K562 (cell line): Measurements from ENCODE around the gene RGS6. TPM values are rescaled to one million over a fixed set of nuclear protein-coding genes. Genes with fewer than 3 reads are reported as not detected.

ENCODE experiments used
- ATAC-seq: fragments of 200-7000 bp; cut with Tn5 transposase; 3 replicates; pipeline ENCODE4 v1.9.1; 2020; ENCODE audit warnings: moderate library complexity
- BruUV-seq: library from RNA; stranded (reverse); fragments of 400-500 nt; replicated peaks from 2 replicates; lab custom pipeline; 2021; lab: Mats Ljungman, UMichigan
- CTCF ChIA-PET: fragments of 300-600 bp; formaldehyde crosslinking; extraction: SDS; loops from one replicate; lab custom pipeline; 2021; ENCODE audit warnings: low intra/inter-chr PET ratio; lab: Yijun Ruan, JAX
- POLR2A ChIA-PET: fragments of 300-600, 350-650 bp; sonication (Branson Sonifier 250); formaldehyde crosslinking; extraction: SDS; loops from one replicate; lab custom pipeline; 2021; ENCODE audit warnings: antibody characterized with exemption, inconsistent platforms; lab: Yijun Ruan, JAX
- DNase-seq, 4 experiments: peaks; one replicate each; pipeline versions ENCODE4 v3.0.0 to v3.0.0-alpha.2; 2011 to 2018; ENCODE audit warnings: low spot score in 3 of 4, mixed read lengths in 3 of 4; ENCODE audit errors: extremely low read depth in 1 of 4
- FAIRE-seq: peaks from 2 replicates; lab custom pipeline; 2011; peaks lifted over from hg19 to GRCh38; lab: Jason Lieb, UNC
- H2AFZ ChIP-seq: 2 replicates; pipeline ENCODE4 v1.6.0; 2011; ENCODE audit warnings: low read depth, low read length, control low read depth, inconsistent platforms
- H3K27ac ChIP-seq: fragments of 200-600 bp; 3 replicates; pipeline ENCODE4 v1.8.0; 2011; ENCODE audit warnings: low read depth, mild to moderate bottlenecking, control low read depth, inconsistent platforms, low read length, moderate library complexity, mixed read lengths; ENCODE audit errors: extremely low read depth
- H3K27me3 ChIP-seq, 2 experiments: fragments of 300-600 bp in 1 of 2; 2 replicates in 1 of 2; 3 replicates in 1 of 2; pipeline versions ENCODE4 v1.6.0 to v1.8.0; 2011; ENCODE audit warnings: inconsistent platforms in 2 of 2, low read length in 2 of 2, mild to moderate bottlenecking in 1 of 2, mixed read lengths in 1 of 2, moderate library complexity in 1 of 2; ENCODE audit not compliant: control insufficient read depth in 2 of 2, insufficient read depth in 2 of 2
- H3K36me3 ChIP-seq: fragments of 300-600 bp; 3 replicates; pipeline ENCODE4 v1.8.0; 2011; ENCODE audit warnings: mild to moderate bottlenecking, low read length, inconsistent platforms; ENCODE audit not compliant: control insufficient read depth, insufficient read depth
- H3K4me1 ChIP-seq, 2 experiments: fragments of 200-600 bp in 1 of 2; replicated peaks in 1 of 2; 2 replicates in 1 of 2; 3 replicates in 1 of 2; pipeline versions ENCODE4 v1.5.1 to v1.8.0; 2011; ENCODE audit warnings: inconsistent platforms in 2 of 2, low read length in 2 of 2, mild to moderate bottlenecking in 1 of 2, mixed read lengths in 1 of 2, moderate library complexity in 1 of 2; ENCODE audit not compliant: control insufficient read depth in 2 of 2, insufficient read depth in 2 of 2
- H3K4me2 ChIP-seq: 2 replicates; pipeline ENCODE4 v1.6.1; 2011; ENCODE audit warnings: low read length, control low read depth, inconsistent platforms, mixed read lengths; ENCODE audit not compliant: insufficient read depth
- H3K4me3 ChIP-seq: fragments of 200-600 bp; sonication (generic), shearing (Covaris generic); 2 replicates; pipeline ENCODE4 v1.5.1; 2016; ENCODE audit warnings: control low read depth, inconsistent platforms
- H3K79me2 ChIP-seq: fragments of 200-600 bp; 3 replicates; pipeline ENCODE4 v1.8.0; 2011; ENCODE audit warnings: low read length, inconsistent platforms; ENCODE audit not compliant: control insufficient read depth, insufficient read depth
- H3K9ac ChIP-seq, 2 experiments: 2 replicates each; pipeline versions ENCODE4 v1.6.0 to v1.6.1; 2011; ENCODE audit warnings: low read depth in 2 of 2, low read length in 2 of 2, control low read depth in 1 of 2, inconsistent platforms in 1 of 2, mild to moderate bottlenecking in 1 of 2, mixed read lengths in 1 of 2; ENCODE audit not compliant: insufficient read depth in 1 of 2
- H3K9me1 ChIP-seq: one replicate; pipeline ENCODE4 v1.6.0; 2011; ENCODE audit warnings: inconsistent platforms, mild to moderate bottlenecking, low read length, moderate library complexity; ENCODE audit not compliant: control insufficient read depth, insufficient read depth
- H3K9me3 ChIP-seq: replicated peaks from 2 replicates; pipeline ENCODE4 v1.5.1; 2011; ENCODE audit warnings: low read depth, low read length, inconsistent platforms; ENCODE audit not compliant: control insufficient read depth, insufficient read depth
- H4K20me1 ChIP-seq: replicated peaks from 2 replicates; pipeline ENCODE4 v1.6.1; 2011; ENCODE audit warnings: low read length, inconsistent platforms, mixed read lengths; ENCODE audit not compliant: control insufficient read depth, insufficient read depth
- BACH1 ChIP-seq: fragments of 200-800 bp; sonication (Bioruptor generic); IDR thresholded peaks from 2 replicates; pipeline ENCODE4 v1.6.1; 2016; ENCODE audit warnings: missing genetic modification characterization, missing compliant biosample characterization
- C11orf30 ChIP-seq: fragments of 450-650 bp; IDR thresholded peaks from 2 replicates; pipeline ENCODE4 v1.6.1; 2016; ENCODE audit warnings: low read depth, mild to moderate bottlenecking
- CBX2 ChIP-seq: fragments of 200-600 bp; sonication (generic); IDR thresholded peaks from one replicate; pipeline ENCODE4 v1.6.1; 2012; ENCODE audit warnings: mild to moderate bottlenecking, low read length, inconsistent platforms; ENCODE audit not compliant: insufficient read depth, poor library complexity, severe bottlenecking
- ERF ChIP-seq: fragments of 450-650 bp; formaldehyde crosslinking; IDR thresholded peaks from 2 replicates; pipeline ENCODE4 v1.4.0; 2020; ENCODE audit warnings: mild to moderate bottlenecking, mixed read lengths
- HMG20A ChIP-seq: fragments of 450-650 bp; formaldehyde crosslinking; conservative IDR thresholded peaks from 2 replicates; pipeline ENCODE4 v1.4.0; 2020; ENCODE audit warnings: mild to moderate bottlenecking, mixed read lengths
- ILK ChIP-seq: fragments of 450-650 bp; IDR thresholded peaks from 2 replicates; pipeline ENCODE4 v1.6.1; 2016; ENCODE audit warnings: missing genetic modification characterization, low read depth, mild to moderate bottlenecking, missing compliant biosample characterization, moderate library complexity, borderline replicate concordance
- SP2 ChIP-seq: IDR thresholded peaks from 2 replicates; pipeline ENCODE4 v1.6.1; 2011; ENCODE audit warnings: mild to moderate bottlenecking, low read depth, low read length, moderate library complexity; ENCODE audit not compliant: poor library complexity, severe bottlenecking; ENCODE audit errors: extremely low read depth
- TAF15 ChIP-seq: fragments of 200-400 bp; formaldehyde crosslinking; IDR thresholded peaks from 2 replicates; pipeline ENCODE4 v1.6.1; 2017; ENCODE audit warnings: mild to moderate bottlenecking, low read depth, low read length, moderate library complexity
- ZNF561 ChIP-seq: fragments of 450-650 bp; formaldehyde crosslinking; conservative IDR thresholded peaks from 2 replicates; pipeline ENCODE4 v1.4.0; 2020; ENCODE audit warnings: mild to moderate bottlenecking, moderate library complexity
- ZNF830 ChIP-seq: fragments of 250-450 bp; sonication (Bioruptor Pico); IDR thresholded peaks from 2 replicates; pipeline ENCODE4 v1.5.0; 2021; ENCODE audit warnings: mild to moderate bottlenecking
- WGBS: fragments of 100-300 bp; shearing (Covaris generic); methylation state at CpG from one replicate; pipeline ENCODE4 v1.1.6; 2016; ENCODE audit warnings: low coverage, mixed read lengths; ENCODE audit not compliant: insufficient coverage; ENCODE audit errors: missing lambda C conversion rate; 5-methylcytosine and 5-hydroxymethylcytosine counted together
- in situ Hi-C: fragments of 300-500 bp; cut with MboI; formaldehyde crosslinking; loops from 4 replicates; pipeline ENCODE4 v1.15.0; 2018; ENCODE audit warnings: inconsistent platforms, mixed read lengths
- intact Hi-C: fragments of 100-400 bp; cut with micrococcal nuclease; formaldehyde crosslinking; loops from 2 replicates; pipeline ENCODE4 v1.14.2; 2022
- polyA plus RNA-seq, 8 experiments: library from polyadenylated mRNA; depleted of rRNA in 4 of 8; stranded (reverse) in 5 of 8; unstranded in 3 of 8; fragments of >200 nt; fragmentation: Nextera tagmentation in 2 of 8; fragmentation: Illumina TruSeq in 1 of 8; extraction: Ambion mirVana in 2 of 8; extraction: Trizol in 1 of 8; gene quantifications; 2 replicates each; pipeline versions ENCODE4 v1.2.1 to v1.2.3, GENCODE V29; 2011 to 2014; ENCODE audit warnings: inconsistent platforms in 1 of 8, missing spikeins in 1 of 8
- total RNA-seq, 7 experiments: library from RNA; depleted of rRNA in 6 of 7; stranded (reverse); fragments of >200 nt in 6 of 7; fragmentation: Illumina TruSeq in 2 of 7; extraction: Trizol in 2 of 7; gene quantifications; 2 replicates each; pipeline versions ENCODE4 v1.2.1 to v1.2.3, GENCODE V29; 2011 to 2021; ENCODE audit warnings: low replicate concordance in 1 of 7
- TF ChIP-seq, protein P1 (sequence below): conservative IDR thresholded peaks from 2 replicates; pipeline ENCODE4 v1.6.1; 2011; ENCODE audit warnings: low read depth, mild to moderate bottlenecking, low read length; ENCODE audit not compliant: control insufficient read depth
- TF ChIP-seq, protein P2 (sequence below): sonication (generic); formaldehyde crosslinking; IDR thresholded peaks from 2 replicates; pipeline ENCODE4 v1.8.1; 2023; ENCODE audit warnings: mild to moderate bottlenecking, missing genetic modification reagents, moderate library complexity

Gene RGS6
- total and polyA plus RNA-seq, 9 of the 15 experiments (the other 6 are each of a cell fraction or from before 2014, with no cell fraction given) = not detected

DNA sequence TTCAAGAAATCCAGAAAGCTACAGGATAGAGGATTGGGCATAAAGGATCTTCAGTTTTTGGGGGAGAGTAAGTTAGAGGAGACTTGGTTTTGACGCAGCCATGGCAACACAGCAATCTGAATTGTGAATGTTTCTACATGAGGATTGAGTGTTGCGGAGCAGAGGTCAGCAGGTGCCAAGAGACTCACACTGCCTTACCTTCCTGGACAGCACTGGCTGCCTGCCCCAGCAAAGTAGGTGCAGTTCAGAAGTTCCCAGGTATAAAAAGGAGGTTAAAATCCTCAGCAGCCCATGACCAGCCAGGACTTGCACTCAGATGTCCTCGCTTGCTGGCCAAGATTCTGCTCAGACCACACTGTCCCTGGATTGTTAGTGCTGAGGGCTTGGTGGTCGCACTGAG lies 590.6 kb downstream of the RGS6 start:
- CTCF ChIA-PET = no interaction called here

More for the DNA sequence above, 590.6 kb downstream of the RGS6 start:
- H3K9me1 ChIP-seq = no peaks in the 10 kb centered on the region
- H3K4me1 ChIP-seq = no peaks in the 10 kb centered on the region
- no peak overlapping the region for H3K9ac ChIP-seq
- H4K20me1 ChIP-seq = no peaks in the 10 kb centered on the region
- no peak overlapping the region for H3K27ac ChIP-seq
- H2AFZ ChIP-seq = no peak overlapping the region
- no peaks in the 10 kb centered on the region for H3K36me3 ChIP-seq
- TF ChIP-seq, protein P1, sequence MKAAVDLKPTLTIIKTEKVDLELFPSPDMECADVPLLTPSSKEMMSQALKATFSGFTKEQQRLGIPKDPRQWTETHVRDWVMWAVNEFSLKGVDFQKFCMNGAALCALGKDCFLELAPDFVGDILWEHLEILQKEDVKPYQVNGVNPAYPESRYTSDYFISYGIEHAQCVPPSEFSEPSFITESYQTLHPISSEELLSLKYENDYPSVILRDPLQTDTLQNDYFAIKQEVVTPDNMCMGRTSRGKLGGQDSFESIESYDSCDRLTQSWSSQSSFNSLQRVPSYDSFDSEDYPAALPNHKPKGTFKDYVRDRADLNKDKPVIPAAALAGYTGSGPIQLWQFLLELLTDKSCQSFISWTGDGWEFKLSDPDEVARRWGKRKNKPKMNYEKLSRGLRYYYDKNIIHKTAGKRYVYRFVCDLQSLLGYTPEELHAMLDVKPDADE = no peak
- TF ChIP-seq BACH1 (tag) (no peak), SP2 (no peak), C11orf30 (no peak), ILK (tag) (no peak), HMG20A (no peak), CBX2 (no peak), ZNF561 (no peak), ZNF830 (no peak), ERF (no peak), TAF15 (no peak)
- TF ChIP-seq, protein P2, sequence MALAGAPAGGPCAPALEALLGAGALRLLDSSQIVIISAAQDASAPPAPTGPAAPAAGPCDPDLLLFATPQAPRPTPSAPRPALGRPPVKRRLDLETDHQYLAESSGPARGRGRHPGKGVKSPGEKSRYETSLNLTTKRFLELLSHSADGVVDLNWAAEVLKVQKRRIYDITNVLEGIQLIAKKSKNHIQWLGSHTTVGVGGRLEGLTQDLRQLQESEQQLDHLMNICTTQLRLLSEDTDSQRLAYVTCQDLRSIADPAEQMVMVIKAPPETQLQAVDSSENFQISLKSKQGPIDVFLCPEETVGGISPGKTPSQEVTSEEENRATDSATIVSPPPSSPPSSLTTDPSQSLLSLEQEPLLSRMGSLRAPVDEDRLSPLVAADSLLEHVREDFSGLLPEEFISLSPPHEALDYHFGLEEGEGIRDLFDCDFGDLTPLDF (CRISPR knock-in tag) = no peak
- TF ChIP-seq, all 486 proteins: peak for 0
- Histone ChIP-seq H3K27me3 (no peaks in the 10 kb centered on the region; a peak in 2 of 5 replicates), H3K79me2 (no peaks in the 10 kb centered on the region), H3K4me2 (no peak overlapping the region), H3K9me3 (no peaks in the 10 kb centered on the region), H3K4me3 (no peak overlapping the region)
- DNase-seq = no peak
- in situ Hi-C loops (loop anchor here (25.0 kb wide), 1 partner anchor 939 kb away; the partner anchor contains the start of gene NUMB), intact Hi-C loops (no loop called here)
- BruUV-seq = no TSS peak
- POLR2A ChIA-PET = no interaction called here
- WGBS = 0% methylated on average over 3 of the region's 4 CpGs
- ATAC-seq = no peak
- no peak for FAIRE-seq
